Head of caudate nucleus (tissue), 42 donors: ENCODE measurements around the gene NXPH1.

ENCODE experiments used
- DNase-seq, 42 donors: peaks; one replicate each; pipeline versions ENCODE4 v3.0.0 to v3.0.0-alpha.2; 2020 to 2021; ENCODE audit warnings: mixed read lengths in 7 of 42
- intact Hi-C: fragments of 100-400 bp; cut with DNase I; formaldehyde crosslinking; loops from one replicate; pipeline ENCODE4 v1.15.0; 2022

NXPH1 gene

DNA sequence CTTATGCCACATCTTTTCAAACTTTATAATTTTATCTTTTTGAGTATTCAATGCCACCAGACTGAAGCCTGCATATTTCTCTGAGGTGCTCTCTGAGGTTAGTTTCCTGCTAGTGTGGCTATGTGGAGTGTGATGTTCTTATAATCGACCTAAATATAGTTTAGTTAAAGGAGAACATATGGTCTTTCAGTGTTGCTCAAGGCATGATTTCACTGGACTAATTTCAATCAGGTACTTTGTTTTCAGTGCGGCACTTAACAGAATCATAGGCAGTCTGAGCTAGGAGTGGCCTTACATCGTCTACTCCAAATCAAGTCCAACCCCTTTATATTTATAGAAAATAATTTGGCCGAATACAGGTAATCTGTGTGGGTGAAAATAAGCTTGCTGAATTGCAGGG is 134.2 kb downstream of the NXPH1 start:
- intact Hi-C loops: no loop called here
- no peak for DNase-seq

- no peak for DNase-seq
- intact Hi-C loops: no loop called here
Observed at GRCh38 chr7:8579661-8580194, 146.3 kb downstream of the NXPH1 start.

DNA sequence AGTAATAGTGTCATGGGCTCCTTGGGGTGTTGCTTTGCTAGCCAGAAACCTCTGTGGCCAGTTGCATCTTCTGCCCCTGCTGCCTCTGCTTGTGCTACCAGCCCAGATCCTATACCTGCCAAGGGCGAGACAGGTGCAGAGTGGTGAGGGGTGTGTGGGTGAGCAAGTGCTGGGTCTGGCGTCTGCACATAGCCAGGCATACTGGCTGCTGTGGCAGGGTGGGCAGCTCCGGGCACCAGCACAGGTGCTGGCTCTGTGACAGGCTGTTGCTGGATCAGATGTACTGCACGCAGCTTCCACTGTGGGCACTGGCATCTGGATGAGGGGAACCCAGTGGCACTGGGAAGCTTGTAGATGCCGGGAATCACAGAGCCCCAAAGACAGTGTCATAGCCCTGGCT is 148.4 kb downstream of the NXPH1 start:
- DNase-seq: peak in 1 of 42 donors; percentile 5
- intact Hi-C loops: no loop called here

DNA sequence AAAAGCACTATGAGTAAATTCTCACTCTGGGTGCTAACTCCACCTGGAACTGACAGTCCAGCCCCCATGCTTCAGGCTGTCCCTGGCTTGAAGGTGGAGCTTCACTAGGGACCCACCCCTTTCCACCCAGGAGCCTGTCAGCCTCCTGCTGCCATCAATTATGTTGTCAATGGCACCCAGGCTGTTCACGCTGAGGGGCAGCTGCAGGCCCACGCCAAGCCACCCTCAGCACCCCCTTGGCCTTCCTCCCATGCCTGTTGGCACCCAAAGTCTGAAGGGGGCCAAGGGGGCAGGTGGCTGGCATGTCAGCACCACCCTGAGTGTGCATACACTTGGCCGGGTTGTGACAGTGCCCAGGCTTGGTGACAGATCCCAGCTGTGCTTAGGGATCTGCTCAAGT is 149.3 kb downstream of the NXPH1 start:
- intact Hi-C loops: no loop called here
- no peak for DNase-seq

GRCh38 chr7:8585591-8585990 is 152.2 kb downstream of the NXPH1 start:
- no peak for DNase-seq
- intact Hi-C loops: no loop called here

- intact Hi-C loops: no loop called here
- no peak for DNase-seq
Observed at GRCh38 chr7:8590225-8590624, 156.8 kb downstream of the NXPH1 start.

DNA sequence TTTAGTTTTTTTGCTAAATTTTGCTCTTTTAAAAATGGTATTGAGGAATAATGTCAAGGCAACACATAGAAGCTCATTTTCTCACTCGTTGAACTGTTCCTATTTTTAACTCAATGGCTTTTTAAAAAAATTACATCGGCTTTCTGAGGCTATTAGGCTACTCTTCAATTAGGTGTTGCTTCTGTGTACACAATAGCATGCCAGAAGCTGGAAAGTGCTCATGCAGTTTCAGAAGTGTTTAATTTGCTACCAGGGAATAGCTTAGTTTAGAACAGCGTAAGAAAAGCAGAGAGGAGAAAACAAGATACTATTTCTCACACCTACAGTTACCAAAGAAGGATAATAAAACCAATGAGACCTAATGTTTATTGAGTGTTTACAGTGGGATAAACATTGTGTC is 157.4 kb downstream of the NXPH1 start:
- intact Hi-C loops: no loop called here
- DNase-seq: no peak

DNA sequence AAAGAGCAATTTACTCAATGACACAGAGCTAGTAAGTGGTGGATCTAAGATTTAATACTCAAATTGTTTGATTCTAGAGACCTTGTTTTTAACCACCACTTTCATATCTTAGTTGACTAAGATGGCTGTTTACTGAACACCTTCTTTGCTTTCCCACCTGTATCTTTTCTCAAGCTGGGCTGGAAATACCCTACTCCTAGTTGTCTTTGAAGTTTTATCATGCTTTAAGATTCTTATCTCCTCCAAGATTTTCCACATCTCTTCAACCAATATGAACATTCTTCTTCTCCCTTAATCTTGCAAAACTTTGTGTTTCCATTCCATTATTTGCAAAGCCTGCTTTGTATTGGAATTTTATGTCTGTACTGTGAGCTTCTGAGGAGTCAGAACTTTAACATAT is 157.9 kb downstream of the NXPH1 start:
- DNase-seq: no peak
- intact Hi-C loops: no loop called here

DNA sequence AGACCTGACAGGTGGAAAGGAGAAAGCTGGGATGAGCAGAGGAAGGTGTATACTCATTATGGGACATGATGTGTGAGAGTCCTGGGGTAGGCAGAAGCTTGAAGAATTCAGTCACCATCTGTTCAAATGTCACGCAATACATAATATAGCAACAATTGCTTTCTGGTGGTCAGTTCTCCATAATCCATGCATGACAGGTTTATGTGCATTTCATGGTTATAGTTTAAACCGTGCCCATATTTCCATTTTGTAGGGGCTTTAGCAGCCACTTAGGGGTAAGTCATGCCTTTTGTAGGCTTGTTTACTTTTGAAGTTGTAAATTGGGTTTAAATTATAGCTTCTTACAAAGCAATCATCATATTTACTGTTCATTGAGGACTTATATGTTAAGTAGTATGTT is 158.8 kb downstream of the NXPH1 start:
- intact Hi-C loops: no loop called here
- DNase-seq: no peak

DNA sequence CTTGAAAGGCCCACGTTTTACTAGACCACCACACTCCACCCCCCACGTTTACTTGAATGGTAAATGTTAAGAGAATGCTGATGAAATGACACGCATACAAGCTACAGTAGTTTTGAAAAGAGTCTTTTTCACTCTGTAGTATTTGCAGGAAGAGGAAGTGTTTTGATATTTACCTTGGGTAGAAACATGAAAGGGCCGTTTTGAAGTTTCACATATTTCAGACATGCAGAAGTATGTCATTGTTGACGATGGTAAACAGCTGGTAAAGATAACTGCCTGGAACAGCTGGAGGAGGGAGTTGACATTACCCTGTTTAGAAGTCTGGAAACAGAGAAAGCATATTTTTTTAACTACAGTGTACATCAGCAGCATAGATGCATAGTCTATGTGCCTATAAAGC is 160.7 kb downstream of the NXPH1 start:
- no peak for DNase-seq
- intact Hi-C loops: no loop called here

GRCh38 chr7:8597565-8597964 is 164.2 kb downstream of the NXPH1 start:
- DNase-seq: no peak
- intact Hi-C loops: no loop called here

GRCh38 chr7:8601121-8601520 is 167.7 kb downstream of the NXPH1 start:
- intact Hi-C loops: no loop called here
- no peak for DNase-seq

GRCh38 chr7:8605221-8605620 is 171.8 kb downstream of the NXPH1 start:
- intact Hi-C loops: no loop called here

DNA sequence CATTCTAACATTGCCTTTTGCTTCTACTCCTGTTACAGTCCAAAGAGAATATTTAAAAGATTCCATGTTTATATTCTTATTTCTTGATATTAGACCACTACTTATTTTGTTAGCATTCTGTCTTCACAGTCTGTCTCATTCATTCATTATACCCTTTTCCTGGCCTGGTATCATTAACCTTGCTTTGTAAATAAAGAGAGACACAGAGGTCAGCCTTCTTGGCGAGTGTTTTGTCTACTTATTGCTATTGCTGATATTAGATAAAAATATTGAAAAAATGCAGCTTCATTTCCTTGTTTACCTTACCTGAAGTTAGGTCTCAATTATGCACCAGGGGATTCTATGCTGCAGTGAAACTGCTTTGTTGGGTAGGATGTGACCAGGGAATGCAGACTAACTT is 179.2 kb downstream of the NXPH1 start:
- DNase-seq: no peak
- intact Hi-C loops: no loop called here

More at GRCh38 chr7:8605221-8605620, 171.8 kb downstream of the NXPH1 start:
- no peak for DNase-seq

- DNase-seq: no peak
- intact Hi-C loops: no loop called here
Observed at GRCh38 chr7:8613191-8613590, 179.8 kb downstream of the NXPH1 start.

DNA sequence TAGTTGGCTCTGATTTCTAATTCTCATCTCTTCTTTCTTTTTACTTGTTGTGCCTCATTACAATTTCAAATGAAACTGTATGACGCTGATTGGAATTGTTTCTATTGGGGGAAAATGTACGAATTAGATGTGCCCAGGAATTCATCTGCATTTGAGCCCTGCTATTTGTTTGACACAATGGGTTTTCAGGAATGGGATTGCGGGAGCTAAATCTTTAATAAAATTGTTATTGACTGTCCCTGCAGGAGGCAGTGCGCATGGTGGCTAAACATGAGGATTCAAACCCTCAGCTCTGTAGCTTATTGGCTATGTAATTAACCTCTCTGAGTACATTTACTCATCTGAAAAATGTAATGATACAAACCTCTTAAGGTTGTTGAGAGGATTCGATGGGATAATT is 181.6 kb downstream of the NXPH1 start:
- intact Hi-C loops: no loop called here
- no peak for DNase-seq

- DNase-seq: no peak
- intact Hi-C loops: no loop called here
Observed at GRCh38 chr7:8618441-8619070, 185.1 kb downstream of the NXPH1 start.

DNA sequence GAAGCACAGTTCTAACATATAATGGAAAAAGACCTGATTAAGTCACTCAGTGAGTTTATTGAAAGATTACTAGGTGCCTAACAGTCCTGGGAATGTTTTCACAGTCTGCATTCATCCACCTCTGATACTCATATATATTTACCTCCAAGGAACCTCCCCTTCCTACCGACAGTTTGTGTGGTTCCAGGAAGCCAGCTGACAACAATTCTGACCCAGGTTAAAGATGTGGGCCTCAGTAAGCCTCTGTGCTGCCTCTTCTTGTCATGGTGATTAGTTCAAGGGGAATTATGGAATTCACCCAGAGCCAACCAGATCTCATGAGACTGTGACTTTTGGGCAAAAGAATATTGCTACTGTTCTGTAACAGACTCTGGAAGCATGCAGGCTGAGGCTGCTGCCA is 186.8 kb downstream of the NXPH1 start:
- no peak for DNase-seq
- intact Hi-C loops: no loop called here

GRCh38 chr7:8625612-8626011 is 192.2 kb downstream of the NXPH1 start:
- intact Hi-C loops: no loop called here

DNA sequence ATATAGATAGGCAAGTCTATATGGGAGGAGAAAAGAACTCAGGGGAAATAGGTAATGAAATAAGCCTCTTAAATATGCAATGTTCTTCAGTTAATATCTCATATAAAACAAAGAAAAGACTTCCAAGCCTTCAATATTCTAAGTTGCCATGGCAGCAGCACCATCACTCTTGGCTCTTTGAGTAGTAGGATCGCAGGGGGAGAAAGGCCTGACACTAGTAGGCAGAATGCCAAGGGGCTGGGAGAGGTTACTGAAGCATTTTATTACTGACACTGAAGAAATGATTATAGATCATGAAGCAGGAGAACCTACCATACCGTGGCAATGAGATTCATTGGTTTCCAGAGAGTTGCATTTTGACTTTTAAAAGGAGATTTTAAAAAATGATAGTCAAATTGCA is 193.9 kb downstream of the NXPH1 start:
- DNase-seq: no peak
- intact Hi-C loops: no loop called here

More at GRCh38 chr7:8625612-8626011, 192.2 kb downstream of the NXPH1 start:
- DNase-seq: no peak

- DNase-seq: no peak
- intact Hi-C loops: no loop called here
Observed at GRCh38 chr7:8628656-8629055, 195.2 kb downstream of the NXPH1 start.

- DNase-seq: no peak
Observed at GRCh38 chr7:8629504-8629903, 196.1 kb downstream of the NXPH1 start.

More at GRCh38 chr7:8629504-8629903, 196.1 kb downstream of the NXPH1 start:
- intact Hi-C loops: no loop called here
